AG04449 (cell line): ENCODE measurements around the gene RNU5B-1.

Source experiments
- CTCF ChIA-PET: fragments of 350-600 bp; formaldehyde crosslinking; extraction: SDS; loops from one replicate; lab custom pipeline; 2021; ENCODE audit warnings: antibody characterized with exemption; lab: Yijun Ruan, JAX
- POLR2A ChIA-PET: fragments of 400-600, 350-600 bp; formaldehyde crosslinking; extraction: SDS; loops from one replicate; lab custom pipeline; 2020; ENCODE audit warnings: antibody characterized with exemption, inconsistent platforms; lab: Yijun Ruan, JAX
- DNase-seq: peaks from one replicate; pipeline ENCODE4 v3.0.0-alpha.2; 2010; ENCODE audit warnings: low read depth, low spot score
- H3K4me3 ChIP-seq: 2 replicates; pipeline ENCODE4 v1.5.1; 2011; ENCODE audit warnings: low read depth, mild to moderate bottlenecking, control low read depth, low read length
- CTCF ChIP-seq: IDR thresholded peaks from one replicate; pipeline ENCODE4 v1.5.1; 2011; ENCODE audit warnings: mild to moderate bottlenecking, moderate library complexity, low read length, control low read depth, inconsistent platforms; ENCODE audit not compliant: insufficient read depth; ENCODE audit errors: missing control alignments

The RNU5B-1 gene

GRCh38 chr15:65286069-65286703, 18.3 kb upstream of the RNU5B-1 start:
- TF ChIP-seq CTCF, result no peak
- no peak for DNase-seq

GRCh38 chr15:65286704-65287519, 17.6 kb upstream of the RNU5B-1 start, which contains the start of gene PARP16:
PARP16 (minus strand) TSS chr15:65286883; CDS start chr15:65286426, 457 bp downstream.
- TF ChIP-seq CTCF, result peak; percentile 49
- ChIA-PET POLR2A (interaction anchor here (0.6 to 3.3 kb wide), 4 partner anchors 8 to 102 kb away, joined by 3 to 42 read pairs (median 6); partner anchors contain the start of genes CLPX and RNU5B-1), CTCF (interaction anchor here (0.6 to 5.7 kb wide), 21 partner anchors 8 to 300 kb away, joined by 3 to 97 read pairs (median 5); partner anchors contain the start of gene CLPX)
- no peak for DNase-seq
- peak within 1 kb of the TSS; percentile 69 for H3K4me3 ChIP-seq

More at GRCh38 chr15:65286069-65286703, 18.3 kb upstream of the RNU5B-1 start:
- peak overlapping the region; percentile 69 for H3K4me3 ChIP-seq
- ChIA-PET CTCF (interaction anchor here (0.6 to 5.7 kb wide), 20 partner anchors 8 to 299 kb away, joined by 3 to 97 read pairs (median 4); partner anchors contain the start of genes CLPX and RNU5B-1), POLR2A (interaction anchor here (0.6 to 3.3 kb wide), 6 partner anchors 9 to 101 kb away, joined by 3 to 42 read pairs (median 5); partner anchors contain the start of genes CLPX and RNU5B-1)

- POLR2A ChIA-PET, result interaction anchor here (1.8 to 3.3 kb wide), 2 partner anchors 10 to 18 kb away, joined by 7 to 42 read pairs; partner anchors contain the start of gene RNU5B-1
- TF ChIP-seq CTCF, result no peak
Measured at GRCh38 chr15:65287520-65287855, 17.0 kb upstream of the RNU5B-1 start.

DNA sequence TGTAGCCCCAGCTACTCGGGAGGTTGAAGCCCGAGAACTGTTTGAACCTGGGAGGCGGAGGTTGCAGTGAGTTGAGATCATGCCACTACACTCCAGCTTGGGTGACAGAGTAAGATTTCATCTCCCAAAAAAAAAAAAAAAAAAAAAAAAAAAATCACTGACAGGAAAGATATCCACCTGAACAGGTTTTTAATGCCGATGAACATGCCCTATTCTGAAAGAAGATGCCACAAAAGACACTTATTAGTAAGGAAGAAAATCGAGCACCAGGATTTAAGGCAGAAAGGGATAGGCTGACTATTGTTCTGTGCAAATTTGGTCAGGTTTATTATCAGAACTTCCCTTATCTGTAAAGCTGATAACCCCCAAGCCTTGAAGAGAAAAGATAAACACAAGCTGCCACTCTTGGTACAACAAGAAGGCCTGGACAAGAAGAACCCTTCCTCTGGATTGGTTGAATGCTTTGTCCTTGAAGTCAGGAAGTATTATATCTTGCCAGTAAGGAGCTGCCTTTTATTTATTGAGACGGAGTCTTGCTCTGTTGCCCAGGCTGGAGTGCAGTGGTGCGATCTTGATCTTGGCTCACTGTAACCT, 15.1 kb upstream of the RNU5B-1 start:
- CTCF ChIA-PET, result interaction anchor here (0.6 to 0.7 kb wide), 2 partner anchors 18 to 29 kb away, joined by 3 to 4 read pairs; no protein-coding TSS in a partner anchor
- H3K4me3 ChIP-seq, result no peak overlapping the region
- POLR2A ChIA-PET, result interaction anchor here (1.0 kb wide), 1 partner anchor 15 kb away, joined by 3 read pairs; the partner anchor contains the start of gene RNU5B-1
- no peak for TF ChIP-seq CTCF
- DNase-seq, result no peak

More at GRCh38 chr15:65287520-65287855, 17.0 kb upstream of the RNU5B-1 start:
- CTCF ChIA-PET, result interaction anchor here (1.1 to 5.7 kb wide), 11 partner anchors 9 to 254 kb away, joined by 3 to 97 read pairs (median 9); partner anchors contain the start of gene CLPX
- H3K4me3 ChIP-seq, result no peak overlapping the region
- DNase-seq, result no peak

DNA sequence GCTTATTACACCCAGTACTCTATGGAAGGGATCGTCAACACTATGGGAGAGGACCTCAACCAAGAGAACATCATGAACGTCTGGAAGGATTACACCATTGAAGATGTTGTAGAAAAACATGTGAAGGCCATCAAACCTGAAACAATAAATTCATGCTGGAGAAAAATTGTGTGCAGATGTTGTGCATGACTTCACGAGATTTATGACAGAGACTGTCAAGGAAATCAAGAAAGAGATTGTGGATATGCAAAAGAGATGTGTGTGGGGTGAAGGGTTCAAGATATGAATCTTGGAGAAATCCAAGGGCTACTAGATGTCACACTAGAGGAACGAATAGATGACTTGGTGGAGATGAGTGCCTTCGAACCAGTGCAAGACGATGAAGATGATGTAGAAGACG, 14.2 kb upstream of the RNU5B-1 start:
- POLR2A ChIA-PET, result interaction anchor here (1.0 kb wide), 1 partner anchor 14 kb away, joined by 3 read pairs; the partner anchor contains the start of gene RNU5B-1
- CTCF ChIA-PET, result no interaction called here
- no peak for TF ChIP-seq CTCF
- DNase-seq, result no peak
- H3K4me3 ChIP-seq, result no peak overlapping the region
